ENCODE results near the gene IAPP. TPM values are rescaled to one million over a fixed set of nuclear protein-coding genes. Genes with fewer than 3 reads are reported as not detected.

IAPP gene
- total RNA-seq (not detected), polyA plus RNA-seq (not detected)
- long read RNA-seq, donor 1: 0 reads
- long read RNA-seq, donor 2: 0 reads
- long read RNA-seq, donor 3: 0 reads

- TF ChIP-seq EP300 (IDR thresholded peaks at IDR 0.05): no peak
- no peak for TF ChIP-seq CTCF (IDR thresholded peaks at IDR 0.05)
- no peak for TF ChIP-seq POLR2A (IDR thresholded peaks at IDR 0.05)
- H3K27me3 ChIP-seq: no peaks in the 10 kb centered on the region
- intact Hi-C loops (cut with DNase I): no loop called here
- no peaks in the 10 kb centered on the region for H3K4me1 ChIP-seq (ENCODE audit: insufficient read depth)
- WGBS, 3 donors: 79 to 92% (median 82%) methylated on average over 2 of the region's 2 CpGs
- no peak within 1 kb of the TSS for H3K4me3 ChIP-seq
- no peak within 1 kb of the TSS for H3K27ac ChIP-seq
- H3K36me3 ChIP-seq: no peaks in the 10 kb centered on the region
- DNase-seq: no peak
- no peaks in the 10 kb centered on the region for H3K9me3 ChIP-seq
Observed at GRCh38 chr12:21372602-21373001, at the start of gene IAPP. Gene IAPP, plus strand, starts transcription at chr12:21372902. Its CDS starts 450 bp downstream, at chr12:21373352.

GRCh38 chr12:21323736-21324135, 49.0 kb upstream of the IAPP start:
- no peaks in the 10 kb centered on the region for H3K4me1 ChIP-seq (ENCODE audit: insufficient read depth)
- no peak overlapping the region for H3K4me3 ChIP-seq
- 27 to 30% (median 27%) methylated on average over 2 of the region's 2 CpGs for WGBS, 3 donors
- no peaks in the 10 kb centered on the region for H3K36me3 ChIP-seq
- H3K9me3 ChIP-seq: no peaks in the 10 kb centered on the region
- no peak for TF ChIP-seq CTCF (IDR thresholded peaks at IDR 0.05)
- no peak for TF ChIP-seq EP300 (IDR thresholded peaks at IDR 0.05)
- TF ChIP-seq POLR2A (IDR thresholded peaks at IDR 0.05): no peak
- intact Hi-C loops (cut with DNase I): no loop called here
- DNase-seq: no peak
- no peaks in the 10 kb centered on the region for H3K27me3 ChIP-seq
- no peak overlapping the region for H3K27ac ChIP-seq

- Histone ChIP-seq H3K27ac (no peak overlapping the region), H3K4me1 (ENCODE audit: insufficient read depth) (no peaks in the 10 kb centered on the region), H3K27me3 (no peaks in the 10 kb centered on the region), H3K9me3 (no peaks in the 10 kb centered on the region), H3K4me3 (no peak overlapping the region), H3K36me3 (no peaks in the 10 kb centered on the region)
- intact Hi-C loops (cut with DNase I): no loop called here
- 17 to 25% (median 17%) methylated on average over 1 of the region's 1 CpG for WGBS, 3 donors
- TF ChIP-seq CTCF (IDR thresholded peaks at IDR 0.05): no peak
- no peak for TF ChIP-seq POLR2A (IDR thresholded peaks at IDR 0.05)
- no peak for TF ChIP-seq EP300 (IDR thresholded peaks at IDR 0.05)
- no peak for DNase-seq
Observed at GRCh38 chr12:21324551-21324950, 48.2 kb upstream of the IAPP start.

- Histone ChIP-seq H3K36me3 (no peaks in the 10 kb centered on the region), H3K4me3 (no peak overlapping the region), H3K9me3 (no peaks in the 10 kb centered on the region), H3K27ac (no peak overlapping the region), H3K4me1 (ENCODE audit: insufficient read depth) (no peaks in the 10 kb centered on the region), H3K27me3 (no peaks in the 10 kb centered on the region)
- DNase-seq: no peak
- TF ChIP-seq EP300 (IDR thresholded peaks at IDR 0.05): no peak
- TF ChIP-seq CTCF (IDR thresholded peaks at IDR 0.05): no peak
- TF ChIP-seq POLR2A (IDR thresholded peaks at IDR 0.05): no peak
- intact Hi-C loops (cut with DNase I): no loop called here
Observed at GRCh38 chr12:21328578-21328977, 44.1 kb upstream of the IAPP start.

All from ovary (tissue), 10 donors.